CD4-positive, alpha-beta T cell treated with Interferon alpha-2 for 1 hour (primary cell): Measurements from ENCODE around the gene METTL6.
"Not testable (repeated sequence)": the region's sequence is repeated elsewhere in the genome, so short reads cannot be mapped to it uniquely, and the experiment has no call there.

Experiments used
- DNase-seq, 2 donors: peaks; one replicate each; pipeline ENCODE4 v3.0.0-alpha.2; 2020 to 2022

METTL6 gene

DNA sequence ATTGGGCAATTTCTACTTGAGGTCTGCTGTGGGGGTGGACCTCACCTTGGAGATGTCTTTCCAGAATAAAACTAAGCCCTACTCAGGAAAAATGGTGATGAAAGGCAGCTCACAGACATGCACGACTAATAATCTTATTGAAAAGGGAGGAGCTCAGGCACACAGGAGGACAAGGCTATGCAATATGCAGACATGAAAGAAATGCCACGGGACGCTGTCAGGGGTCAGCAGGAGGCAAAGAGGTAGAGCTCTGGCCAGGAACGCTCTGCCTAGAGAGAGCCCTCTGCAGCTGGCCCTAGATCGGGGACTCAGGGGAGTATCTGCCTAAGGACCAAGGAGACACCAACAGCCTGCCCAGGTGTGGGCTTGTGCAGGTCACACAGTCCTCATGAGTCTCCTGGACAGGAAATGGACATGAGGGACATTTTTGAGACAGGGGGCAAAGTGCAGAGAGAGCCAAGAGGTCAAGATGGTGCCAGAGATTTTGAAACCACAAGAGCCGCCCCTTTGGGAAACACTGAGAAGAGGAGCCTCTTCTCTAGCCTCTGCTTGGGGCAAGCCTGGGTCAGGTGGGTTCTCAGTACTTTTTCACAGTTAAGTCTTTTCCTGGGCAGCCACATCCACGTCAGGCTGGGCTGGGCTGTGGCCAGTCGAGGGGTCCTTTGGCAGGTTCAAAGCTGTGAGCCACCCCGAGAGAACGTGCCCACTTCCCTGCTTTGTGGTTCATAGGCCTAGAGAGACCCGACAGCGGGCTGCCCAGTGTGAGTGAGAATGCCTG, 23.3 kb upstream of the METTL6 start:
- DNase-seq: no peak

- DNase-seq: no peak
These were observed 22.3 kb upstream of the METTL6 start for GRCh38 chr3:15449489-15450224.

DNA sequence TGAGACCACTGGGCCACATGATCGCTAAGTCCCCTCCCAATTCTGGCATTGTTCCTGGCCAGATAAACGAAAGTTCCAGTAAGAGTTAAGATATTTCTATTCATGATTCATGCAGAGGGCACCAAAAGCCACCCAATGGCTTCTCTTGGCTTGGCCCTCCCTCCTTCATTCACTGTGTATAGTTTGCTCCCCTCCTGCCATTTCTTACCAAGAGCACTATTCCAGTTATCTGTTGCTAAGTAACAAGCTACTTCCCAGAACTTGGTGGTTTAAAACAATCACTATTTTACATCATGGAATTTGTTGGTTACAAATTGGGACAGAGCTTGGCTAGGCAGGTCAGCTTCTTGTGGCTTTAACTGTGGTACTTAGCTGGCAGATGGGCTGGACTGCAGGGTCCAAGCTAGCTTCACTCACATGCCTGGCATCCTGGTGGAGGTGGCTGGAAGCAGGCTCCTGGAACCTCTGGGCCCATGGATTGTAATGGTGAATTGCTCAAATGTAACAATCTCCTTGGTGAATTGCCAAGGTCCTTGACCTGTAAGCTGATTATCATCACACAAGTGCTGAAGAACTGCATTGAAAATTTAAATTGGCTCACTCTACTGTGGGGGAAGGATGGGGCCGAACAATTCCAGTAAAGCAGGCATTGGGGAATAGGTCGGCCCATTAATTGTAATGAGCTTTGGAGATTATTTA, 16.6 kb upstream of the METTL6 start:
- DNase-seq: no peak

DNA sequence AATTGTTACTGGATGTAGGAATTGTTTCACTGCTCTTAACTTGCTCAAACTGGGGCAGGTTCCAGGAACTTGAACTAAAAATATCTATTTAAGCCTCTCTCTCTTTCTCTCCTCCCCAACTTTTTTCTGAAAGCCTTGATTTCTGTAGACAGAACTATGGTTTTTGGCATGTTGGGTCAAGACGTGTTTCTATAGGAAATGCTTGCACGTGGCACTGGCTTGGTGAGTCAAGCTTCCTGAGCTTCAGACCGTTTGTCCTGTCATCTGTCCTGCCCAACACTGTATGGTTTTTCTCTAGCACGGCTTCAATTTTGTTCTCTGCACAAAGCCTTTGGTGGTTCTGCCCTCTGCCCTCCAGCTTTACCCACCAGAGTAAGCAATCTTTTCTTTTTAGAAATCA, 13.5 kb upstream of the METTL6 start:
- DNase-seq: peak in 1 of 2 donors; percentile 42

DNA sequence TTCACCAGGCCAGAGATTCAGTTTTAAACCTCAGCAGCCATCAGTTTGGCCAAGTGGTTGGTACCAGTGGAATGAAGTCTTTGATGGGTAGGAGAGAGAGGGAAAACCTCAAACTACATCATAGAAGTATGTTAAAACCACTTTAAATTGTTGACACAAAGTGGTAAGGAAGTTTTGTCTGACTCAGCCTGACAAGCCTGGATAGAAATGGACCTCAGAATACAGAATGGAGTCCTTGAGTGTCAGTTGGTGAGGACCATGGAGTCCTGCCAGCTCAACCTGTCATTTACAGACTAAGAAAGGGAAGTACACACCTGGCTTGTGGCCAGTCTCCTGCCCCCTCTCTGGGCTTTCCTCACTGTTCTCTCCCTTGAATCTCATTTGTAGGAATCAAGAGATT, 12.1 kb upstream of the METTL6 start:
- DNase-seq: no peak

- DNase-seq: peak in 1 of 2 donors; percentile 30
These were observed 11.6 kb upstream of the METTL6 start for GRCh38 chr3:15438983-15439382.

- DNase-seq: no peak
These were observed 8.9 kb upstream of the METTL6 start for GRCh38 chr3:15436246-15436645.

- DNase-seq: no peak
These were observed 7.4 kb upstream of the METTL6 start for GRCh38 chr3:15434756-15435155.

DNA sequence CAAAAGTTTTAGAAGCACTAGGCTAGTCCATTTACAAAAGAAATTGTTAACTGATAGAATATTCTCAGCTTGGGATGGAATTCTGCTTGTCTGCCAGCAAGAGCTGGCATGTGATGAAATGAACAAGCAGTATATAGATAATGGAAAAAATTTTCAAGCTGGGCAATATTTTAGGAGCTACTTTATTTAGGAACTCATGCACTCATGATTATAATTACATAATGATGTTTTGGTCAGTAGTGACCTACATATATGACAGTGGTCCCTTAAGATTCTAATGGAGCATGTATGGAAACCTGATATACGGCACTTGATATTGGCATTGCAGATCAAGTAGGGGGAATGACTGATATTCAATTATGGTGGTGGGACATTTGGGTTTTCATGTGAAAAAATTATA, 6.2 kb upstream of the METTL6 start:
- no peak for DNase-seq

GRCh38 chr3:15431256-15431837, 4.0 kb upstream of the METTL6 start:
- DNase-seq: no peak

- no peak for DNase-seq
These were observed 3.3 kb upstream of the METTL6 start for GRCh38 chr3:15430624-15431023.

DNA sequence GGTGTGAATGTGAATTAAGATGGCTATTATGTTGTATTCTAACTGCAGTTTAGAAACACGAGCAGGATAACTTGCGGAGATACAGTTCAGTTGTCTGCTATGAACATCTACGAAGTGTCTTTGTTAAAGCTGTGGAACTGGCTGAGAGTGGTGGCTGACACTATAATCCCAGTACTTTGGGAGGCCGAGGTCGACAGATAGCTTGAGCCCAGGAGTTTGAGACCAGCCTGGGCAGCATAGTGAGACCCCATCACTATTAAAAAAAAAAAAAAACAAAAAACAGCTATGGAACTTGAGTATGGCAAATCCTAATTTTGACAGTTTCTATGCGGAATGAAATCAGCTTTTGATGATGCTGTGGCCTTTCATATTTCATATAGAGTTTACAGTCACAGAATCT, 1.7 kb upstream of the METTL6 start:
- no peak for DNase-seq

DNA sequence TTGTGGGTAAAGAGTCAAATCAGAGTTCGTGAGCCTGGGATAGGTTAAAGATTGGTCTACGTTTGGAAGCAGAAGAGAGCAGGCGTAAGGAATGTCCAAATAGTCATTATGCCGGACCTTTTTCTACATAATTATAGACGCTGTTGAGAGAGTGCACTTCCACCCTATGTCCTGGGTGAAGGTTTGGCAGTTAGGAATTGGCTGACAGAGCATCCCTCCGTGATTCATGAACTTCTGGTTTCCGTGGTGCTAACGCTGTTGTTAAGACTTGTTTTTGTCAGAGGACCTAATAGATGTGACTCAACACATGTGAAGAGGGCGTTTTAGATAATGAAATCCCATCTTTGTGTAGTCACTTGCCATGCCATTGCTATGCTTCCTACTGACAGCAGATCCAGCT, 1.2 kb upstream of the METTL6 start:
- DNase-seq: peak; percentile 18 to 55

GRCh38 chr3:15427981-15428380, 637 bp upstream of the METTL6 start:
- DNase-seq: no peak

DNA sequence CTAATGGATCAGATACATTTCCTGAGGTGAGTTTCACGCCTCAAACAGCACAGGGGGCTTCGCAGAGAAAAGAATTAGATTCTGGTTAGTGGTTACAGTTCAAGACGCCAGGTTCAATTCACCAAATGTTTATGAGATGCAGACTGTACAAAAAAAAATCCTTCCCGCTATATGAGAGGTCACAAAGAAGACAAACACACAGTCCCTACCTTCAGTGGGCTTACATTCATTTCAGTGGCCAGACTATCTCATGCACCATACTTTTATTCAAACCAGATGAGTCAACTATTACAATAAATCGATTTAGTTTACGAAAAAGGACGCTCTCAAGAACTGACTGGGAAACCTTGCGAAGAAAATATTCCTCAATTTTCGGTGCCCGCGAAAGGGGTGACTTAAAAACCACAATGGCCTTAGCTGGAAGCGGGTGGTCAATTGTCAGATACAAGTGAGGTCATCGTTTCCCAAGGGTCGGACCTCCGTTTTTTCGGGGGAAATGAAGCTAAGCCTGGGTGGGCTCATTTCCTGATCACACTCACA, 695 bp downstream of the METTL6 start:
- no peak for DNase-seq

- DNase-seq: no peak
These were observed 6.5 kb downstream of the METTL6 start for GRCh38 chr3:15420871-15421270.

DNA sequence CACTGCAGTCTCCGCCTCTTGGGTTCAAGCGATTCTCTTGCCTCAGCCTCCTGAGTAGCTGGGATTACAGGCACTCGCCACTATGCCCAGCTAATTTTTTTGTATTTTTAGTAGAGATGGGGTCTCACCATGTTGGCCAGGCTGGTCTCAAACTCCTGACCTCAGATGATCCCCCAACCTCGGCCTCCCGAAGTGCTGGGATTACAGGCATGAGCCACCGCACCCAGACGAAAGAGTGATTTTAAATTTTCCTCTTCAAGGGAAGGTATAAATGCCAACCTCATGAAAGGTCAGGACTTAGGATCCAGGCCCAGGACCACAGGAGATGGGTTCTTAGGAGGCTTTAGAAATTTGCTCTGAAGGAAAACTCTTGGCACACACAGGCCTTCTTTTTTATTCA, 16.4 kb downstream of the METTL6 start:
- DNase-seq: not testable (repeated sequence)

DNA sequence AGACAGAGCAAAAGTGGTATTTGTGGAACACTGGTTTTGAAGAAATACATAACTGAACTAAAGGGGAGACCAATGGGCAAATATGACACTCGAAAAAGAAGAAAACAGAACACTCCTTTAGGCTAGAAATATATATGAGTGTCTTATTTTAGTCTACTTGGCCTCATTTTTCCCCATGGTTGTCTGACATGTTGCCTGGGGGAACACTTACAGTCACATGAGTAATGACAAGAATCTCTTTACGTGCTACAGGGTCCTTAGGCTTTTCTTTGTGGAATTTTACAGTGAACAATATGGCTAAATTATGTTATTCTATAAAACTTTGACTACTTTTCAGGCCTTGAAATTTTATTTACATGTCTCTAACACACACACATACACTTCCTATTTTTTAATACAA, 17.6 kb downstream of the METTL6 start:
- DNase-seq: no peak

DNA sequence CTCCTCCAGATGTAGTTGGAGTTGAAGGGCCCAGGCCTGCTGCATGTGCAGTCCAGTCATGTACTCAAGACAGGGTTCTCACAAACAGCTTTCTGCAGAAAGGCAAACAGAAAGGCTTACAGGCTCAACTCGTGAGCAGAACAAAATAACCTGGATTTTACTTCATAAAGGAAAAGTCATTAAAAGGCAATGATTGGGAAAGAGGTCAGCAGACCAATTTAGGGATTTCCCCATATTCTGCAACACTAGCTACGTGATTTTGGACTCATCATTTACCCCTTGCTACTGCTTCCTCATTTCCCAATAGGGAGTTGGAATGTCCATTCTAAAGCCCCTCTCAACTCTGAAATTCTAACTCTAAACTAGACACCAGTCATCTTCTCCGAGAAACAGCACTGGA, 18.1 kb downstream of the METTL6 start:
- peak in 1 of 2 donors; percentile 18 for DNase-seq

DNA sequence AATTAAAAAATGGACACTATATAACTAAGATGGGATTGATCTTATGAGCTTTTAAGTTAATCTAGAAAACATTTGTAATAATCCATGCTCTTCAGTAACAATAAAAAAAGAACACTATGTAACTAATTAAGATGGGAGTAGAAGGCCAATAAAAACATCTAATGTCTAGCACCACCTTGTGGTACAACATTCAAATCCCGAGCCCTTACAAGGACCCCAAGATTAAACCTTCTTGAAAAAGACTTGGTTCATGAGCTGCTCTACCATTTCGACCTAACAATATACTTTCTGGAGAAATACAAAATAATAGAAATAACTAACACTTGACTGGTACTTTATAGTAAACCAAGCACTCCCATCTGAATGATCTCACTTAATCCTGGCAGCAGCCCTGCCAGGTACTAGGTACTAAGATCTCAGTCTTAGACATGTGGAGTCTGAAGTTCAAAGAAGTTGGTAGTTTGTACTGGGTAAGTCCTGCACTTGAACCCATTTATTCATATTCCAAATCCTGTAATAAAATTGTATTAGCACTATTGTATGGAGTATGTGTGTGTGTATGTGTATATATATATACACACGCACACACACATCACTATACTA, 21.8 kb downstream of the METTL6 start:
- peak; percentile 32 to 68 for DNase-seq

- DNase-seq: no peak
These were observed 22.6 kb downstream of the METTL6 start for GRCh38 chr3:15404767-15405166.

- DNase-seq: no peak
These were observed 23.4 kb downstream of the METTL6 start for GRCh38 chr3:15403965-15404364.

GRCh38 chr3:15403495-15403894, 23.8 kb downstream of the METTL6 start:
- no peak for DNase-seq
